NCI-H2196 (cell line): Measurements from ENCODE around the gene RCCD1.

Source experiments
- DNase-seq: peaks from one replicate; lab custom pipeline; 2025; ENCODE audit not compliant: unreplicated experiment; lab: John Stamatoyannopoulos, UW

Gene RCCD1

GRCh38 chr15:90962021-90962420 lies 7.3 kb downstream of the RCCD1 start:
- DNase-seq, result no peak

DNA sequence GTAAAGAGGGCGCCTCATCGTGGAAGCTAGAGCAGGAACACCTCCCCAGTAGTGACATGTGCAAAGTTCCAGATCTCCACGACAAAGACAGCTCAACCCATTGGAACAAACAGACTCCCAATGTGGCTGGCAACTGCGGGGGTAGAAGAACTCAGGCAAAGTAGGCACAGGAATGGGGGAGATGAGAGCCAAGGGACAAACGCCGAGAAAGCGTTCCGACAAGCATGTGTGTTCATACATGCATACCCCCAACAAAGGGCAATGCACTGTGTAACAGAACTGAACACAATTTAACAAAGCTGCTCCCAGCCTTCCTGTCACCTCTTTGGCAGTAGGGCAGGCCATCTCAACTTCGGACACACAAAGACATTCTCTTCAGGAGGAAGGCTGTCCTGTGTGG lies 11.6 kb downstream of the RCCD1 start:
- DNase-seq, result no peak

GRCh38 chr15:90967206-90967605 lies 12.5 kb downstream of the RCCD1 start:
- DNase-seq, result no peak

- DNase-seq, result no peak
These were observed 13.8 kb downstream of the RCCD1 start for GRCh38 chr15:90968434-90968833.

- DNase-seq, result no peak
These were observed 15.6 kb downstream of the RCCD1 start for GRCh38 chr15:90970274-90970673.

DNA sequence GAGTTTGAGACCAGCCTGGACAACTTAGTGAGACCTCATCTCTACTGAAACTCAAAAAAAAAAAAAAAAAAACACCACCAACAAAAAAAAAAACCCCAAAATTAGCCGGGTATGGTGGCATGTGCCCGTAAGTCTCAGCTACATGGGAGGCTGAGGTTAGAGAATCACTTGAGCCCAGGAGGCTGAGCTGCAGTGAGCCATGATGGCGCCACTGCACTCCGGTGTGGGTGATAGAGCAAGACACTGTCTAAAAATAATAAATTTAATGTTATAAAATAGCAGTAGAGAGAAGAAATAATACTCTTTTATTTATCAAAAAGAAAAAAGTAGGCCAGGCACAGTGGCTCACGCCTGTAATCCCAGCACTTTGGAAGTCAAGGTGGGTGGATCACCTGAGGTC lies 17.4 kb downstream of the RCCD1 start:
- no peak for DNase-seq

DNA sequence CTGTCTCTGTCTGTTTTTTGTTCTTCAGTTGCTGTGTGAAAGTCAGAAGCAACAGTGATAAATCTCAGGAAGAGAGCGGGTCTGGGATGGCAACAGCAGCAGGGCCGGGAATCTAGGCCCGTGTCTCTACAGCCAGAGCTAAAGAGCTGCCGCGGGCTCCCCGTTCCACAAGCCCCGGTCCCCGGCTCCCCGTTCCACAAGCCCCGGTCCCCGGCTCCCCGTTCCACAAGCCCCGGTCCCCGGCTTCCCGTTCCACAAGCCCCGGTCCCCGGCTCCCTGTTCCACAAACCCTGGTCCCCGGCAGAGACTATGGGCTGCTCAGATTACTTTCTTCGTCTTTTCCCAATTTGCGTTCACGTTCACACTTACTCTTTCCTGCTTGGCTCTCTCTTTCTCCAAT lies 19.5 kb downstream of the RCCD1 start:
- DNase-seq, result no peak

GRCh38 chr15:90979582-90979981 lies 24.9 kb downstream of the RCCD1 start:
- DNase-seq, result no peak

- DNase-seq, result no peak
These were observed 27.0 kb downstream of the RCCD1 start for GRCh38 chr15:90981681-90982080.

DNA sequence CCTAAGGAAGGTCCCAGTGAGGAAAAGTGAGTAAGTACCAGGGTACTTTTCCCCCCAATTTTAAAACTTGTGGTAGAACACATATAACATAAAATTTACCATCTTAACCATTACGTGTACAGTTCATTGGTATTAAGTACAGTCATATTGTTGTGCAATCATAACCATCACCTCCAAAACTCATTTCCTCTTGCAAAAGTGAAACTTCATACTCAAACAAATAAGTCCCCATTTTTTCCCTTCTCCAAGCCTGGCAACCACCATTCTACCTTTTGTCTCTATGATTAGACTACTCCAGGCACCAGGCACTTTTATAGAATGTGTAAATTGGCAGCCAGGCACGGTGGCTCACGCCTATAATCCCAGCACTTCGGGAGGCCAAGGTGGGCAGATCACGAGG lies 27.5 kb downstream of the RCCD1 start:
- DNase-seq, result no peak

DNA sequence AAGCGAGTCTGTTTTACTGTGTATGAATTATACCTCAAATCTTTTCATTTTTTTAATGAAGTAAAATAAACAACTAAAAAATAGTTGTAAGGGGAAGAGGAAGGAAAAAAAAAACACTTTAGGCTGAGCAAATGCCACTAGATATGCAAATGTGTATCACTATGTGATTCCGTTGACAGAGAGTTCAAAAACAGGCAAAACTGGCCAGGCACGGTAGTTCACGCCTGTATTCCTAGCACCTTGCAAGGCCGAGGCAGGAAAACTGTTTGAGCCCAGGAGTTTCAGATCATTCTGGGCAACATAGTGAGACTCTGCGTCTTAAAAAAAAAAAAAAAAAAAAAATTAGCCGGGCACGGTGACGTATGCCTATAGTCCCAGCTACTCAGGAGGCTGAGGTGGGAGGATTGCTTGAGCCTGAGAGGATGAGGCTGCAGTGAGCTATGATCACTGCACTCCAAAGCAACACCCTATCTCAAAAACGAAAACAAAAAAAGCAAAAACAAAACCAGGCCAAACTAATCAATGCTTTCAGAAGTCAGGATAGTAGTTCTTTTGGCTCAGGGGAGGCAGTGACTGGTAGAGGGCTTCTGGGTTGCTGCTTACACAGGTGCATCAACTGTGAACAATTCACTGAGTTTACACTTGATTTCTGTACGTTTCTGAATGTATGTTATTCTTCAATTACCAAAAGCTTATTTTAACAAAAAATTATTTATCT lies 32.3 kb downstream of the RCCD1 start:
- no peak for DNase-seq

GRCh38 chr15:90987561-90988141 lies 33.0 kb downstream of the RCCD1 start:
- no peak for DNase-seq

- no peak for DNase-seq
These were observed 33.6 kb downstream of the RCCD1 start for GRCh38 chr15:90988296-90988695.

GRCh38 chr15:90989040-90989768 lies 34.5 kb downstream of the RCCD1 start:
- no peak for DNase-seq

GRCh38 chr15:90990446-90990845 lies 35.8 kb downstream of the RCCD1 start:
- no peak for DNase-seq

GRCh38 chr15:90991587-90992285 lies 37.1 kb downstream of the RCCD1 start:
- DNase-seq, result no peak

- no peak for DNase-seq
These were observed 39.4 kb downstream of the RCCD1 start for GRCh38 chr15:90994059-90994416.

DNA sequence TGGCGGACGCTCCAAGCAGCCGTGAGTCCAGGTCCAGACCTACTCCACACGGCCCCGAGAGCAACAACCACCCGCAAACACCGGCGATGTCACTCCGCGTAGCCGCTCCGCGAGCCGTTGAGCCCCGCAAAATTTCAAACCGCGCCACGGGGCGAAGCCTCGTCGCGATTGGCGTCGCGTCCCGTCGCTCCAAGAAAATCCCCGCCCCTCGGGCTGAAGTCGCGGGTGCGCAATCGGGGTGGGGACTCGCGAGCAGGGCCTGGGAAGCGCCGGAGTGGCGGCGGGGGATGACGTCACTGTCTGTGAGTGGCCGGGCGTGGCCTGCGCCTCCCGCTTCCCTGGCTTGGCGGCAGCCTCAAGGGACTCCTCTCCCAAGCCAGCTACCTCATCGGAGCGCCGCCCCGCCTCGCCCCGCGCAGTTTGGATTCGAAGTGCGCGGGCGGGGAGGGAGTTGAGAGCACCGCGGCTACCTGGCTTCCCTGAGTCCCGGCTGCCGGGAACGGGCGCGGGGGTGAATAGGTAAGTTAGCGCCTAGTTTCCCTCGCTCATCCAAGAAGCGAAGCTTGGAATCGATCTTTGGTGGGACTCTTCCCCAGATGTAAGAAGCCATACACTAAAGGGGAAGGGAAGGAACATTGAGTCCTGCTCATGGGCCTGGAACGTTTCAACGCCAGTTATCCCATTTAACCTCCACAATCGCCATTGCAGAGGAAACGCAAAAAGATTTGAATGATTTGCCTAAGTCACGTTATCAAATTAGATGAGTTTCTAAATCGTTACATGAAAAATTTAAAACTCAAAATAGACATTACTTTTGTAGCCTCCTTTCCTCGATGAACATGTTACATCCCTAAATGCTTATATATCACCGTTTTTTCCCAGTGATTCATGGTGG lies 40.0 kb downstream of the RCCD1 start, which contains the start of gene PRC1:
TSS of gene PRC1 (minus strand) at position 119 of the 895 bp plus-strand sequence. CDS start at position 1, 118 bp downstream.
- peak; percentile 91 for DNase-seq

- DNase-seq, result no peak
These were observed 44.1 kb downstream of the RCCD1 start for GRCh38 chr15:90998737-90999136.

DNA sequence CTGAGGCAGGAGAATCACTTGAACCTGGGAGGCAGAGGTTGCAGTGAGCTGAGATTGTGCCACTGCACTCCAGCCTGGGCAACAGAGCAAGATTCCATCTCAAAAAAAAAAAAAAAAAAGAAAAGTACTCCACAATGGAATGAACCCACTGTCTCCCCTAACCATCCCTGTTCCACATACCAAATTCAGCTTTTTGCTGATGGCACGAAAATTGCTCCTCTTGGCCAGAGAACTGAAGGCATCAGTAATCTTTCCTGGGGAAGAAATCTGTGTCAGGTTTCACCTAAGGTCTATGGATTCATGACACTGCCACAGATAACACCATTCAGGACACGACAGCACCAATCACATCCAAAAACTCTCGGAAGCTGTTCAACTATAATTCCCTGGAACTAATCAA lies 46.5 kb downstream of the RCCD1 start:
- DNase-seq, result no peak

- DNase-seq, result no peak
These were observed 52.6 kb downstream of the RCCD1 start for GRCh38 chr15:91007266-91007665.
